Natural killer cell (primary cell): ENCODE results near the gene BAZ1A. TPM values are rescaled to one million over a fixed set of nuclear protein-coding genes. Genes with fewer than 3 reads are reported as not detected.

ENCODE experiments used
- ATAC-seq, 3 donors: fragments of 150-1000 bp in 2 of 3; fragments of 200-7000 bp in 1 of 3; cut with Tn5 transposase; 1 replicate in 1 of 3; 2 replicates in 2 of 3; pipeline ENCODE4 v1.10.0; 2021; ENCODE audit warnings: mild to moderate bottlenecking in 2 of 3, moderate library complexity in 2 of 3
- DNase-seq, 2 donors: peaks; one replicate each; pipeline versions ENCODE4 v3.0.0 to v3.0.0-alpha.2; 2013 to 2021; ENCODE audit warnings: mixed read lengths in 1 of 2
- H3K27ac ChIP-seq: one replicate; pipeline ENCODE4 v1.5.1; 2013; ENCODE audit warnings: mild to moderate bottlenecking, low read length
- H3K27me3 ChIP-seq: one replicate; pipeline ENCODE4 v1.6.1; 2013; ENCODE audit warnings: low read length; ENCODE audit not compliant: control insufficient read depth, insufficient read depth
- H3K36me3 ChIP-seq: one replicate; pipeline ENCODE4 v1.6.1; 2013; ENCODE audit warnings: low read length; ENCODE audit not compliant: control insufficient read depth, insufficient read depth
- H3K4me1 ChIP-seq: one replicate; pipeline ENCODE4 v1.6.1; 2013; ENCODE audit warnings: low read length; ENCODE audit not compliant: control insufficient read depth, insufficient read depth
- H3K4me3 ChIP-seq: one replicate; pipeline ENCODE4 v1.5.1; 2013; ENCODE audit warnings: low read length
- H3K9me3 ChIP-seq: one replicate; pipeline ENCODE4 v1.6.1; 2013; ENCODE audit warnings: low read length; ENCODE audit not compliant: control insufficient read depth, insufficient read depth
- H3K27ac Mint-ChIP-seq, 2 donors: one replicate each; pipeline ENCODE4 v1.8.0; 2022; ENCODE audit warnings: mild to moderate bottlenecking in 2 of 2, mixed read lengths in 2 of 2, moderate library complexity in 1 of 2
- H3K27me3 Mint-ChIP-seq, 2 donors: one replicate each; pipeline ENCODE4 v1.8.0; 2022; ENCODE audit warnings: low read depth in 2 of 2, mixed read lengths in 2 of 2
- H3K36me3 Mint-ChIP-seq: one replicate; pipeline ENCODE4 v1.8.0; 2022; ENCODE audit warnings: mixed read lengths
- H3K4me1 Mint-ChIP-seq, 2 donors: one replicate each; pipeline ENCODE4 v1.8.0; 2022; ENCODE audit warnings: mixed read lengths in 2 of 2
- H3K4me3 Mint-ChIP-seq: one replicate; pipeline ENCODE4 v1.8.0; 2022; ENCODE audit warnings: mild to moderate bottlenecking, moderate library complexity, mixed read lengths
- H3K9me3 Mint-ChIP-seq, 2 donors: one replicate each; pipeline ENCODE4 v1.8.0; 2022; ENCODE audit warnings: mixed read lengths in 2 of 2
- CTCF ChIP-seq: fragments of 200-600 bp; IDR thresholded peaks from one replicate; pipeline ENCODE4 v1.8.0; 2022; ENCODE audit warnings: antibody characterized with exemption
- WGBS: methylation state at CpG from one replicate; pipeline ENCODE4 v1.1.7; 2013; ENCODE audit warnings: missing lambda C conversion rate; ENCODE audit not compliant: insufficient coverage; 5-methylcytosine and 5-hydroxymethylcytosine counted together
- intact Hi-C: fragments of 100-400 bp; cut with micrococcal nuclease; formaldehyde crosslinking; loops from one replicate; pipeline ENCODE4 v1.14.2; 2022
- total RNA-seq, 4 donors: library from RNA; stranded (reverse); fragments of 120-200 nt in 1 of 4; gene quantifications; one replicate each; pipeline versions ENCODE4 v1.2.3 to v1.2.4, GENCODE V29; 2013 to 2022

Gene BAZ1A
- total RNA-seq, 3 donors from 2014 or later (not counting 1 experiment from before 2014, with no cell fraction given), result 54.6 to 89.5 (median 64.6) TPM

- intact Hi-C loops, result loop anchor here (1.0 to 5.0 kb wide), 2 partner anchors 51 to 391 kb away; no protein-coding TSS in a partner anchor
- Histone ChIP-seq H3K36me3 (no peaks in the 10 kb centered on the region), H3K27me3 (no peaks in the 10 kb centered on the region), H3K4me1 (no peaks in the 10 kb centered on the region), H3K9me3 (no peaks in the 10 kb centered on the region), H3K4me3 (no peak overlapping the region), H3K27ac (no peak overlapping the region)
- no peak overlapping the region for H3K4me3 Mint-ChIP-seq
- no peak overlapping the region for H3K27ac Mint-ChIP-seq
- H3K9me3 Mint-ChIP-seq, result no peaks in the 10 kb centered on the region
- ATAC-seq, result peak; percentile 53 to 63 (median 62)
- WGBS, result 16% methylated on average over 10 of the region's 10 CpGs
- no peaks in the 10 kb centered on the region for H3K36me3 Mint-ChIP-seq
- peak in 1 of 2 donors; percentile 75 for DNase-seq
- TF ChIP-seq CTCF, result peak; percentile 83
- H3K27me3 Mint-ChIP-seq, result peaks cover 0 to 7% of the 10 kb centered on the region in 2 donors
- peaks cover 0 to 6% of the 10 kb centered on the region in 2 donors for H3K4me1 Mint-ChIP-seq
Measured at GRCh38 chr14:34722723-34723545, 152.2 kb downstream of the BAZ1A start.

- 83% methylated on average over 1 of the region's 2 CpGs for WGBS
- Histone ChIP-seq H3K27me3 (no peaks in the 10 kb centered on the region), H3K4me3 (no peak overlapping the region), H3K4me1 (no peaks in the 10 kb centered on the region), H3K9me3 (no peaks in the 10 kb centered on the region), H3K27ac (no peak overlapping the region), H3K36me3 (no peaks in the 10 kb centered on the region)
- no peaks in the 10 kb centered on the region for H3K9me3 Mint-ChIP-seq
- no peak overlapping the region for H3K27ac Mint-ChIP-seq
- peaks cover 0 to 6% of the 10 kb centered on the region in 2 donors for H3K4me1 Mint-ChIP-seq
- no peaks in the 10 kb centered on the region for H3K36me3 Mint-ChIP-seq
- intact Hi-C loops, result loop anchor here (5.0 kb wide), 1 partner anchor 389 kb away; no protein-coding TSS in a partner anchor
- no peak for DNase-seq
- no peak overlapping the region for H3K4me3 Mint-ChIP-seq
- no peak for TF ChIP-seq CTCF
- H3K27me3 Mint-ChIP-seq, result peaks cover 0 to 7% of the 10 kb centered on the region in 2 donors
- no peak for ATAC-seq
Measured at GRCh38 chr14:34721129-34721528, 154.0 kb downstream of the BAZ1A start.

GRCh38 chr14:34718750-34719304 is 156.3 kb downstream of the BAZ1A start:
- no peak overlapping the region for H3K4me3 ChIP-seq
- Mint-ChIP-seq H3K36me3 (no peaks in the 10 kb centered on the region), H3K27me3 (peaks cover 0 to 7% of the 10 kb centered on the region in 2 donors), H3K4me3 (no peak overlapping the region), H3K27ac (no peak overlapping the region), H3K4me1 (peaks cover 8 to 9% of the 10 kb centered on the region in 2 donors), H3K9me3 (no peaks in the 10 kb centered on the region)
- DNase-seq, result no peak
- ATAC-seq, result no peak
- no peaks in the 10 kb centered on the region for H3K9me3 ChIP-seq
- no peaks in the 10 kb centered on the region for H3K36me3 ChIP-seq
- no peak for TF ChIP-seq CTCF
- peaks cover 6% of the 10 kb centered on the region for H3K4me1 ChIP-seq
- H3K27me3 ChIP-seq, result no peaks in the 10 kb centered on the region
- 100% methylated on average over 1 of the region's 4 CpGs for WGBS
- intact Hi-C loops, result no loop called here
- no peak overlapping the region for H3K27ac ChIP-seq
